DND-41 (cell line): ENCODE results near the gene LPAR4.

ENCODE experiments used
- CTCF ChIP-seq: IDR thresholded peaks from 2 replicates; pipeline ENCODE4 v1.5.1; 2012; ENCODE audit warnings: borderline replicate concordance, low read length, moderate library complexity, mild to moderate bottlenecking; ENCODE audit not compliant: poor library complexity, severe bottlenecking; ENCODE audit errors: extremely low read depth
- EZH2 ChIP-seq: IDR thresholded peaks from 3 replicates; pipeline ENCODE4 v1.6.1; 2012; ENCODE audit warnings: borderline replicate concordance, low read depth, mild to moderate bottlenecking, moderate library complexity, low read length, inconsistent platforms; ENCODE audit not compliant: severe bottlenecking

- TF ChIP-seq CTCF (no peak), EZH2 (no peak)
These were observed 11.6 kb downstream of the LPAR4 start for GRCh38 chrX:78759081-78759480.
